AG04450 (cell line): ENCODE measurements around the gene HOXC13. TPM values are rescaled to one million over a fixed set of nuclear protein-coding genes. Genes with fewer than 3 reads are reported as not detected.

Experiments used
- CTCF ChIA-PET: fragments of 300-600, 350-600 bp; formaldehyde crosslinking; extraction: SDS; loops from one replicate; lab custom pipeline; 2022; ENCODE audit warnings: antibody characterized with exemption, inconsistent platforms; lab: Charles Lee
- POLR2A ChIA-PET: fragments of 350-600 bp; formaldehyde crosslinking; extraction: SDS; loops from one replicate; lab custom pipeline; 2021; ENCODE audit warnings: antibody characterized with exemption, inconsistent platforms; lab: Yijun Ruan, JAX
- DNase-seq: peaks from one replicate; pipeline ENCODE4 v3.0.0-alpha.2; 2011; ENCODE audit warnings: low read depth, low spot score
- H3K27ac ChIP-seq: one replicate; pipeline ENCODE4 v1.5.1; 2012; ENCODE audit warnings: low read depth, low read length, control low read depth
- H3K27me3 ChIP-seq: one replicate; pipeline ENCODE4 v1.6.0; 2012; ENCODE audit warnings: low read length; ENCODE audit not compliant: control insufficient read depth, insufficient read depth
- H3K4me3 ChIP-seq: 2 replicates; pipeline ENCODE4 v1.5.1; 2011; ENCODE audit warnings: mild to moderate bottlenecking, low read depth, low read length, control low read depth
- H3K9me3 ChIP-seq: 2 replicates; pipeline ENCODE4 v1.5.1; 2012; ENCODE audit warnings: low read length; ENCODE audit not compliant: control insufficient read depth, insufficient read depth
- CTCF ChIP-seq: IDR thresholded peaks from 2 replicates; pipeline ENCODE4 v1.5.1; 2011; ENCODE audit warnings: low read depth, low read length, control low read depth, inconsistent platforms
- polyA plus RNA-seq: library from polyadenylated mRNA; depleted of rRNA; stranded (reverse); fragments of >200 nt; gene quantifications from 2 replicates; pipeline ENCODE4 v1.2.3, GENCODE V29; 2011

Gene HOXC13
- polyA plus RNA-seq, 1 experiment = not detected

- CTCF ChIA-PET = no interaction called here
- no peak for TF ChIP-seq CTCF
- DNase-seq = no peak
- no peak overlapping the region for H3K27ac ChIP-seq
- POLR2A ChIA-PET = no interaction called here
- peaks cover 96% of the 10 kb centered on the region for H3K27me3 ChIP-seq
- H3K4me3 ChIP-seq = no peak overlapping the region
- peaks cover 1% of the 10 kb centered on the region; the same call in 1 of the 2 replicates for H3K9me3 ChIP-seq
These were observed 5.7 kb upstream of the HOXC13 start for GRCh38 chr12:53932915-53933314.

- peaks cover 15% of the 10 kb centered on the region; the same call in 1 of the 2 replicates for H3K9me3 ChIP-seq
- no peak for TF ChIP-seq CTCF
- no peak overlapping the region for H3K4me3 ChIP-seq
- no peak overlapping the region for H3K27ac ChIP-seq
- H3K27me3 ChIP-seq = peaks cover 95% of the 10 kb centered on the region
- POLR2A ChIA-PET = no interaction called here
- CTCF ChIA-PET = no interaction called here
- DNase-seq = no peak
These were observed 3.0 kb upstream of the HOXC13 start for GRCh38 chr12:53935383-53936341.

- no peak for DNase-seq
- H3K27ac ChIP-seq = no peak overlapping the region
- POLR2A ChIA-PET = no interaction called here
- H3K27me3 ChIP-seq = peaks cover 96% of the 10 kb centered on the region
- H3K4me3 ChIP-seq = no peak overlapping the region
- CTCF ChIA-PET = no interaction called here
- H3K9me3 ChIP-seq = peaks cover 15% of the 10 kb centered on the region; the same call in 1 of the 2 replicates
- TF ChIP-seq CTCF = no peak
These were observed 1.5 kb upstream of the HOXC13 start for GRCh38 chr12:53937099-53937498.

GRCh38 chr12:53937596-53938325 is 870 bp upstream of the HOXC13 start:
- ChIA-PET POLR2A (no interaction called here), CTCF (no interaction called here)
- Histone ChIP-seq H3K4me3 (no peak overlapping the region), H3K27me3 (peaks cover 94% of the 10 kb centered on the region), H3K9me3 (peaks cover 15% of the 10 kb centered on the region; the same call in 1 of the 2 replicates), H3K27ac (no peak overlapping the region)
- no peak for TF ChIP-seq CTCF
- DNase-seq = no peak
